K562 (cell line): ENCODE results near the gene IFTAP. TPM values are rescaled to one million over a fixed set of nuclear protein-coding genes. Genes with fewer than 3 reads are reported as not detected.

Experiments used
- ATAC-seq: fragments of 200-7000 bp; cut with Tn5 transposase; 3 replicates; pipeline ENCODE4 v1.9.1; 2020; ENCODE audit warnings: moderate library complexity
- BruUV-seq: library from RNA; stranded (reverse); fragments of 400-500 nt; replicated peaks from 2 replicates; lab custom pipeline; 2021; lab: Mats Ljungman, UMichigan
- CTCF ChIA-PET: fragments of 300-600 bp; formaldehyde crosslinking; extraction: SDS; loops from one replicate; lab custom pipeline; 2021; ENCODE audit warnings: low intra/inter-chr PET ratio; lab: Yijun Ruan, JAX
- POLR2A ChIA-PET: fragments of 300-600, 350-650 bp; sonication (Branson Sonifier 250); formaldehyde crosslinking; extraction: SDS; loops from one replicate; lab custom pipeline; 2021; ENCODE audit warnings: antibody characterized with exemption, inconsistent platforms; lab: Yijun Ruan, JAX
- DNase-seq, 4 experiments: peaks; one replicate each; pipeline versions ENCODE4 v3.0.0 to v3.0.0-alpha.2; 2011 to 2018; ENCODE audit warnings: low spot score in 3 of 4, mixed read lengths in 3 of 4; ENCODE audit errors: extremely low read depth in 1 of 4
- FAIRE-seq: peaks from 2 replicates; lab custom pipeline; 2011; peaks lifted over from hg19 to GRCh38; lab: Jason Lieb, UNC
- H2AFZ ChIP-seq: 2 replicates; pipeline ENCODE4 v1.6.0; 2011; ENCODE audit warnings: low read depth, low read length, control low read depth, inconsistent platforms
- H3K27ac ChIP-seq: fragments of 200-600 bp; 3 replicates; pipeline ENCODE4 v1.8.0; 2011; ENCODE audit warnings: low read depth, mild to moderate bottlenecking, control low read depth, inconsistent platforms, low read length, moderate library complexity, mixed read lengths; ENCODE audit errors: extremely low read depth
- H3K27me3 ChIP-seq, 2 experiments: fragments of 300-600 bp in 1 of 2; 2 replicates in 1 of 2; 3 replicates in 1 of 2; pipeline versions ENCODE4 v1.6.0 to v1.8.0; 2011; ENCODE audit warnings: inconsistent platforms in 2 of 2, low read length in 2 of 2, mild to moderate bottlenecking in 1 of 2, mixed read lengths in 1 of 2, moderate library complexity in 1 of 2; ENCODE audit not compliant: control insufficient read depth in 2 of 2, insufficient read depth in 2 of 2
- H3K36me3 ChIP-seq: fragments of 300-600 bp; 3 replicates; pipeline ENCODE4 v1.8.0; 2011; ENCODE audit warnings: mild to moderate bottlenecking, low read length, inconsistent platforms; ENCODE audit not compliant: control insufficient read depth, insufficient read depth
- H3K4me1 ChIP-seq, 2 experiments: fragments of 200-600 bp in 1 of 2; replicated peaks in 1 of 2; 2 replicates in 1 of 2; 3 replicates in 1 of 2; pipeline versions ENCODE4 v1.5.1 to v1.8.0; 2011; ENCODE audit warnings: inconsistent platforms in 2 of 2, low read length in 2 of 2, mild to moderate bottlenecking in 1 of 2, mixed read lengths in 1 of 2, moderate library complexity in 1 of 2; ENCODE audit not compliant: control insufficient read depth in 2 of 2, insufficient read depth in 2 of 2
- H3K4me2 ChIP-seq: 2 replicates; pipeline ENCODE4 v1.6.1; 2011; ENCODE audit warnings: low read length, control low read depth, inconsistent platforms, mixed read lengths; ENCODE audit not compliant: insufficient read depth
- H3K4me3 ChIP-seq: fragments of 200-600 bp; sonication (generic), shearing (Covaris generic); 2 replicates; pipeline ENCODE4 v1.5.1; 2016; ENCODE audit warnings: control low read depth, inconsistent platforms
- H3K79me2 ChIP-seq: fragments of 200-600 bp; 3 replicates; pipeline ENCODE4 v1.8.0; 2011; ENCODE audit warnings: low read length, inconsistent platforms; ENCODE audit not compliant: control insufficient read depth, insufficient read depth
- H3K9ac ChIP-seq, 2 experiments: 2 replicates each; pipeline versions ENCODE4 v1.6.0 to v1.6.1; 2011; ENCODE audit warnings: low read depth in 2 of 2, low read length in 2 of 2, control low read depth in 1 of 2, inconsistent platforms in 1 of 2, mild to moderate bottlenecking in 1 of 2, mixed read lengths in 1 of 2; ENCODE audit not compliant: insufficient read depth in 1 of 2
- H3K9me1 ChIP-seq: one replicate; pipeline ENCODE4 v1.6.0; 2011; ENCODE audit warnings: inconsistent platforms, mild to moderate bottlenecking, low read length, moderate library complexity; ENCODE audit not compliant: control insufficient read depth, insufficient read depth
- H3K9me3 ChIP-seq: replicated peaks from 2 replicates; pipeline ENCODE4 v1.5.1; 2011; ENCODE audit warnings: low read depth, low read length, inconsistent platforms; ENCODE audit not compliant: control insufficient read depth, insufficient read depth
- H4K20me1 ChIP-seq: replicated peaks from 2 replicates; pipeline ENCODE4 v1.6.1; 2011; ENCODE audit warnings: low read length, inconsistent platforms, mixed read lengths; ENCODE audit not compliant: control insufficient read depth, insufficient read depth
- CBFB ChIP-seq: sonication (generic); formaldehyde crosslinking; IDR thresholded peaks from 2 replicates; pipeline ENCODE4 v1.4.0; 2020; ENCODE audit warnings: mild to moderate bottlenecking, missing genetic modification reagents
- CREB3 ChIP-seq: fragments of 450-650 bp; conservative IDR thresholded peaks from 2 replicates; pipeline ENCODE4 v1.6.1; 2016; ENCODE audit warnings: missing genetic modification characterization, low read depth, mild to moderate bottlenecking, missing compliant biosample characterization, moderate library complexity
- RCOR1 ChIP-seq, 2 experiments: IDR thresholded peaks; 2 replicates each; pipeline ENCODE4 v1.6.1; 2012; ENCODE audit warnings: low read depth in 2 of 2, low read length in 2 of 2, borderline replicate concordance in 1 of 2, improper control_type of control experiment in 1 of 2
- ZNF134 ChIP-seq: fragments of 250-450 bp; sonication (Bioruptor Pico); conservative IDR thresholded peaks from 2 replicates; pipeline ENCODE4 v1.4.0; 2020
- ZNF384 ChIP-seq: IDR thresholded peaks from 2 replicates; pipeline ENCODE4 v1.6.1; 2012; ENCODE audit warnings: low read depth, low read length, improper control_type of control experiment
- WGBS: fragments of 100-300 bp; shearing (Covaris generic); methylation state at CpG from one replicate; pipeline ENCODE4 v1.1.6; 2016; ENCODE audit warnings: low coverage, mixed read lengths; ENCODE audit not compliant: insufficient coverage; ENCODE audit errors: missing lambda C conversion rate; 5-methylcytosine and 5-hydroxymethylcytosine counted together
- in situ Hi-C: fragments of 300-500 bp; cut with MboI; formaldehyde crosslinking; loops from 4 replicates; pipeline ENCODE4 v1.15.0; 2018; ENCODE audit warnings: inconsistent platforms, mixed read lengths
- intact Hi-C: fragments of 100-400 bp; cut with micrococcal nuclease; formaldehyde crosslinking; loops from 2 replicates; pipeline ENCODE4 v1.14.2; 2022
- polyA plus RNA-seq, 8 experiments: library from polyadenylated mRNA; depleted of rRNA in 4 of 8; stranded (reverse) in 5 of 8; unstranded in 3 of 8; fragments of >200 nt; fragmentation: Nextera tagmentation in 2 of 8; fragmentation: Illumina TruSeq in 1 of 8; extraction: Ambion mirVana in 2 of 8; extraction: Trizol in 1 of 8; gene quantifications; 2 replicates each; pipeline versions ENCODE4 v1.2.1 to v1.2.3, GENCODE V29; 2011 to 2014; ENCODE audit warnings: inconsistent platforms in 1 of 8, missing spikeins in 1 of 8
- total RNA-seq, 7 experiments: library from RNA; depleted of rRNA in 6 of 7; stranded (reverse); fragments of >200 nt in 6 of 7; fragmentation: Illumina TruSeq in 2 of 7; extraction: Trizol in 2 of 7; gene quantifications; 2 replicates each; pipeline versions ENCODE4 v1.2.1 to v1.2.3, GENCODE V29; 2011 to 2021; ENCODE audit warnings: low replicate concordance in 1 of 7

IFTAP gene
- total and polyA plus RNA-seq, 9 of the 15 experiments (the other 6 are each of a cell fraction or from before 2014, with no cell fraction given), result 9.2 to 30.0 (median 17.0) TPM

DNA sequence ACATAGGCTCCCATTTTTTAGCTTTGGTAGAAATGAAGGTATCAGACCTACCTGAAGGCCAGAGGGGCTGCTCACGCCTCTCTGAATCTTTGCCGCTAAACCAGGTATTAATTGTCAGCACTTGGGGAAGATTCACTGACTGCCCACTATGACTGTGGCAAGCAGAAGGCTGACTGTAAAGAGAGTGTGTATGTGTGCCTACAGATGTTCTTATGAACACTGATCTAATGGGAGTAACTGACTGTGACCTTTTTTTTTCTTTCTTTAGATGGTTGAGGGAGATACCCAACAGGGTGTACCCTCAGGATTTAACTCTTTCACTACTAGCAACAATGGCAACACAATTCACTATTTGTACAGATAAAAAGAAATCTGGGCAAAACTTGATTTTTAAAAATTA is 3.7 kb downstream of the IFTAP start, which contains the start of gene RAG2:
Gene RAG2, minus strand, starts transcription at position 186 of the 400 bp plus-strand sequence. CDS start 4,068 bp downstream, outside the sequence.
- Histone ChIP-seq H3K4me2 (no peak within 1 kb of the TSS), H3K4me3 (no peak within 1 kb of the TSS), H2AFZ (no peak within 1 kb of the TSS), H4K20me1 (no peaks in the 10 kb centered on the region), H3K9me3 (no peaks in the 10 kb centered on the region), H3K9me1 (no peaks in the 10 kb centered on the region), H3K36me3 (no peaks in the 10 kb centered on the region), H3K9ac (no peak within 1 kb of the TSS), H3K4me1 (no peaks in the 10 kb centered on the region), H3K27me3 (no peaks in the 10 kb centered on the region), H3K79me2 (no peaks in the 10 kb centered on the region), H3K27ac (no peak within 1 kb of the TSS)
- ATAC-seq (no peak), FAIRE-seq (no peak), DNase-seq (no peak)
- ChIA-PET CTCF (no interaction called here), POLR2A (no interaction called here)
- in situ Hi-C loops, result no loop called here
- 0% methylated on average over 2 of the region's 2 CpGs for WGBS
- TF ChIP-seq ZNF134 (no peak), ZNF384 (0 out of 2 replicates have a peak, but pooled peaks have one; percentile 28), CBFB (no peak)
- intact Hi-C loops, result no loop called here
- BruUV-seq, result no TSS peak

- CTCF ChIA-PET, result no interaction called here
- Histone ChIP-seq H3K9me3 (no peaks in the 10 kb centered on the region), H3K4me3 (no peak overlapping the region), H4K20me1 (no peaks in the 10 kb centered on the region), H3K27me3 (no peaks in the 10 kb centered on the region)
- no peak for DNase-seq
- POLR2A ChIA-PET, result interaction anchor here (0.7 to 1.0 kb wide), 2 partner anchors 110 to 232 kb away, joined by 3 read pairs; no protein-coding TSS in a partner anchor
- TF ChIP-seq CREB3, result 0 out of 2 replicates have a peak, but pooled peaks have one; percentile 4
- no peak for TF ChIP-seq RCOR1 (IDR thresholded peaks at IDR 0.05; ENCODE audit: borderline replicate concordance in 1 of 2, low read depth in 2 of 2, low read length in 2 of 2)
- TF ChIP-seq, all 486 proteins: peak for 1
- no peaks in the 10 kb centered on the region for H3K79me2 ChIP-seq
- 7% methylated on average over 7 of the region's 7 CpGs for WGBS
- intact Hi-C loops (no loop called here), in situ Hi-C loops (no loop called here)
- FAIRE-seq (no peak), ATAC-seq (no peak)
- no peak overlapping the region for H2AFZ ChIP-seq
- no peaks in the 10 kb centered on the region for H3K9me1 ChIP-seq
- H3K27ac ChIP-seq, result no peak overlapping the region
- H3K9ac ChIP-seq, result no peak overlapping the region
- H3K4me1 ChIP-seq, result no peaks in the 10 kb centered on the region
- no peaks in the 10 kb centered on the region for H3K36me3 ChIP-seq
- BruUV-seq, result no TSS peak
- H3K4me2 ChIP-seq, result no peak overlapping the region
Observed at GRCh38 chr11:36600180-36600579, 5.9 kb downstream of the IFTAP start.
